OCI-LY7 (cell line): Measurements from ENCODE around the gene MPI. TPM values are rescaled to one million over a fixed set of nuclear protein-coding genes. Genes with fewer than 3 reads are reported as not detected.
"Not testable (repeated sequence)": the region's sequence is repeated elsewhere in the genome, so short reads cannot be mapped to it uniquely, and the experiment has no call there.

Source experiments
- BruUV-seq: library from RNA; stranded (reverse); fragments of 400-500 nt; replicated peaks from 2 replicates; lab custom pipeline; 2021; lab: Mats Ljungman, UMichigan
- CTCF ChIA-PET: fragments of 300-600 bp; sonication (Branson Sonifier 250); formaldehyde crosslinking; loops from one replicate; lab custom pipeline; 2022; ENCODE audit warnings: antibody characterized with exemption; ENCODE audit not compliant: unreplicated experiment; lab: Charles Lee
- POLR2A ChIA-PET: fragments of 300-600 bp; sonication (Branson Sonifier 250); formaldehyde crosslinking; loops from one replicate; lab custom pipeline; 2022; ENCODE audit warnings: antibody characterized with exemption; lab: Charles Lee
- DNase-seq: peaks from one replicate; pipeline ENCODE4 v3.0.0-alpha.2; 2015; ENCODE audit warnings: low spot score
- H2AFZ ChIP-seq: fragments of 200-600 bp; sonication (generic), shearing (Covaris generic); 2 replicates; pipeline ENCODE4 v1.6.1; 2014; ENCODE audit warnings: mild to moderate bottlenecking, antibody characterized with exemption, low read length, moderate library complexity
- H3K27ac ChIP-seq: fragments of 200-600 bp; sonication (generic); 2 replicates; pipeline ENCODE4 v1.5.1; 2014; ENCODE audit warnings: mixed run types, low read depth, mild to moderate bottlenecking, moderate library complexity, low read length, inconsistent platforms; ENCODE audit not compliant: poor library complexity, severe bottlenecking
- H3K36me3 ChIP-seq: fragments of 200-600 bp; sonication (generic); 2 replicates; pipeline ENCODE4 v1.6.1; 2014; ENCODE audit warnings: mild to moderate bottlenecking, antibody characterized with exemption, low read length, moderate library complexity, mixed read lengths; ENCODE audit not compliant: insufficient read depth
- H3K4me1 ChIP-seq: fragments of 200-600 bp; sonication (generic); 2 replicates; pipeline ENCODE4 v1.5.1; 2014; ENCODE audit warnings: mild to moderate bottlenecking, low read length; ENCODE audit not compliant: insufficient read depth, poor library complexity, severe bottlenecking
- H3K4me2 ChIP-seq: fragments of 200-600 bp; sonication (generic); 2 replicates; pipeline ENCODE4 v1.6.1; 2014; ENCODE audit warnings: mild to moderate bottlenecking, low read length
- H3K4me3 ChIP-seq: fragments of 200-600 bp; sonication (generic); 2 replicates; pipeline ENCODE4 v1.5.1; 2014; ENCODE audit warnings: mild to moderate bottlenecking, low read depth, low read length; ENCODE audit not compliant: poor library complexity, severe bottlenecking
- H3K79me2 ChIP-seq: fragments of 200-600 bp; sonication (generic); 2 replicates; pipeline ENCODE4 v1.6.1; 2016; ENCODE audit warnings: low read depth, mild to moderate bottlenecking, low read length, moderate library complexity, mixed read lengths; ENCODE audit not compliant: insufficient read depth
- H3K9me2 ChIP-seq: fragments of 200-600 bp; sonication (generic); 2 replicates; pipeline ENCODE4 v1.6.1; 2016; ENCODE audit warnings: mild to moderate bottlenecking, low read length, mixed read lengths; ENCODE audit not compliant: insufficient read depth
- H3K9me3 ChIP-seq: fragments of 200-600 bp; sonication (generic); 2 replicates; pipeline ENCODE4 v1.6.1; 2014; ENCODE audit warnings: mild to moderate bottlenecking, mixed run types, low read length, mixed read lengths
- H4K20me1 ChIP-seq: fragments of 200-600 bp; sonication (generic); 2 replicates; pipeline ENCODE4 v1.6.1; 2014; ENCODE audit warnings: mild to moderate bottlenecking, antibody characterized with exemption, low read length, moderate library complexity, mixed read lengths; ENCODE audit not compliant: insufficient read depth
- CTCF ChIP-seq: fragments of 200-600 bp; sonication (generic); conservative IDR thresholded peaks from 2 replicates; pipeline ENCODE4 v1.5.1; 2014; ENCODE audit warnings: mild to moderate bottlenecking, antibody characterized with exemption, low read length, moderate library complexity, mixed read lengths
- EZH2phosphoT487 ChIP-seq: fragments of 200-600 bp; sonication (generic); IDR thresholded peaks from 2 replicates; pipeline ENCODE4 v1.6.1; 2018; ENCODE audit warnings: low read depth, borderline replicate concordance, mild to moderate bottlenecking, mixed run types, antibody characterized with exemption, low read length, moderate library complexity, mixed read lengths
- intact Hi-C: fragments of 100-400 bp; cut with micrococcal nuclease; formaldehyde crosslinking; loops from one replicate; pipeline ENCODE4 v1.10.0; 2022; ENCODE audit not compliant: unreplicated experiment
- total RNA-seq, 2 experiments: library from RNA; depleted of rRNA in 1 of 2; stranded (reverse); fragments of >200 nt in 1 of 2; shearing (Covaris generic) in 1 of 2; gene quantifications; 2 replicates each; pipeline ENCODE4 v1.2.3, GENCODE V29; 2014 to 2022

The MPI gene
- total RNA-seq, 2 experiments from 2014 or later: 58.9 to 67.2 TPM

DNA sequence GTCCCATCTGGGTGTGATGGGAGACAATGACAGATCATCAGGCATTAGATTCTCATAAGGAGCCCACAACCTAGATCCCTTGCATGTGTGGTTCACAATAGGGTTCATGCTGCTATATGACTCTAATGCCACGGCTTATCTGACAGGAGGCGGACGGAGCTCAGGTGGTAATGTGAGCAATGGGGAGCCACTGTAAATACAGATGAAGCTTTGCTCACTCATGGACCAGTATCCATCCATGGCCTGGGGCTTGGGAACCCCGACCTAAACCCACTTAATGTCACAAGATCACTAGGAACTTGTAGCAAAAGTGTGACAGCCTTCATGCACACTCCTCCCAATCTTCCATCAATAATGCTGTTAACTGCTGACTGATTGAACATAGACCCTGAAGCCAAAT lies 18.8 kb downstream of the MPI start:
- Histone ChIP-seq H2AFZ (no peak overlapping the region), H3K27ac (no peak overlapping the region), H4K20me1 (no peaks in the 10 kb centered on the region), H3K9me2 (no peaks in the 10 kb centered on the region), H3K79me2 (peaks cover 7% of the 10 kb centered on the region; the same call in 1 of the 2 replicates), H3K4me1 (peaks cover 26% of the 10 kb centered on the region), H3K9me3 (no peaks in the 10 kb centered on the region), H3K4me2 (no peak overlapping the region), H3K36me3 (peaks cover 52% of the 10 kb centered on the region), H3K4me3 (no peak overlapping the region)
- no TSS peak for BruUV-seq
- TF ChIP-seq EZH2phosphoT487 (no peak), CTCF (no peak)
- intact Hi-C loops: no loop called here
- ChIA-PET POLR2A (interaction anchor here (1.3 to 1.4 kb wide), 2 partner anchors 9 to 39 kb away, joined by 4 to 5 read pairs; no protein-coding TSS in a partner anchor), CTCF (interaction anchor here (1.9 kb wide), 1 partner anchor 42 kb away, joined by 7 read pairs; no protein-coding TSS in a partner anchor)
- DNase-seq: no peak

DNA sequence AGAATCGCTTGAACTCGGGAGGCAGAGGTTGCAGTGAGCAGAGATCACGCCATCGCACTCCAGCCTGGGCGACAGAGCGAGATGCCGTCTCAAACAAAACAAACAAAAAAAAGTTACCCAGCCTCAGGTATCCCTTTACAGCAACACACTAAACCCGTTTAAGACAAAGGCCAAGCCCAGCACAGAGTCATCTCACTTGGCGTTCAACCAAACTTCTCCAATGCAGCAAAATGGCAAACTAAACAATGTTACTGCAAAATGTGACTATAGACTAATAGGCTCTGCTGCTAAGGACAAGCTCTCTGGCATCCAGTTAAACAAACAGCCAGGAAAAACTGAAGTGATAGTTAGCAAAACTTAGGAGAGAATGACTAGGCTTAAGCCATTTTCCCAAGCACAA lies 23.2 kb downstream of the MPI start:
- Histone ChIP-seq H3K79me2 (no peaks in the 10 kb centered on the region), H3K4me2 (no peak overlapping the region), H3K27ac (no peak overlapping the region), H3K4me1 (no peaks in the 10 kb centered on the region), H3K4me3 (no peak overlapping the region), H3K36me3 (peaks cover 79% of the 10 kb centered on the region), H3K9me2 (no peaks in the 10 kb centered on the region), H4K20me1 (no peaks in the 10 kb centered on the region), H3K9me3 (no peaks in the 10 kb centered on the region), H2AFZ (no peak overlapping the region)
- ChIA-PET POLR2A (no interaction called here), CTCF (no interaction called here)
- no TSS peak for BruUV-seq
- no peak for TF ChIP-seq EZH2phosphoT487
- TF ChIP-seq CTCF: no peak
- no peak for DNase-seq
- intact Hi-C loops: no loop called here

DNA sequence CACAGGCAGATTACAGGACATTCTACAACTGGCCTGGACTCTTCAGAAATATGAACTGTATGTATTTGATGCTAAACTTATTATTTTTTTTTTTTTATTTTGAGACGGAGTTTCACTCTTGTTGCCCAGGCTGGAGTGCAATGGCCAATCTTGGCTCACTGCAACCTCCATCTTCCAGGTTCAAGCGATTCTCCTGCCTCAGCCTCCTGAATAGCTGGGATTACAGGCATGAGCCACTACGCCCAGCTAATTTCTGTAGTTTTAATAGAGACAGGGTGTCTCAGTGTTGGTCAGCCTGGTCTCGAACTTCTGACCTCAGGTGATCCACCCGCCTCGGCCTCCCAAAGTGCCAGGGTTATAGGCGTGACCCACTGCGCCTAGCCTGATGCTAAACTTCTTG lies 24.0 kb downstream of the MPI start:
- H4K20me1 ChIP-seq, H3K9me3 ChIP-seq, CTCF ChIA-PET, intact Hi-C loops, H3K4me3 ChIP-seq, H3K4me1 ChIP-seq, H3K4me2 ChIP-seq, H2AFZ ChIP-seq, H3K79me2 ChIP-seq, H3K9me2 ChIP-seq, DNase-seq, H3K27ac ChIP-seq, POLR2A ChIA-PET, BruUV-seq: not testable (repeated sequence)
- H3K36me3 ChIP-seq: peaks cover 86% of the 10 kb centered on the region
